NCI-H187 treated with DMSO at 0.1 percent for 48 hours (cell line): Measurements from ENCODE around the gene SURF1.
"Not testable (repeated sequence)": the region's sequence is repeated elsewhere in the genome, so short reads cannot be mapped to it uniquely, and the experiment has no call there.

Source experiments
- DNase-seq: peaks from one replicate; lab custom pipeline; 2025; lab: John Stamatoyannopoulos, UW

SURF1 gene

GRCh38 chr9:133342570-133342969 is 13.7 kb downstream of the SURF1 start:
- no peak for DNase-seq

- DNase-seq: no peak
Observed at GRCh38 chr9:133342069-133342406, 14.2 kb downstream of the SURF1 start.

- no peak for DNase-seq
Observed at GRCh38 chr9:133341369-133342068, 14.8 kb downstream of the SURF1 start.

GRCh38 chr9:133340916-133341315 is 15.4 kb downstream of the SURF1 start:
- no peak for DNase-seq

- no peak for DNase-seq
Observed at GRCh38 chr9:133340256-133340655, 16.0 kb downstream of the SURF1 start.

GRCh38 chr9:133339641-133340040 is 16.6 kb downstream of the SURF1 start:
- DNase-seq: no peak

- peak; percentile 50 for DNase-seq
Observed at GRCh38 chr9:133335924-133336811, 20.1 kb downstream of the SURF1 start, which contains the start of gene SURF6. SURF6 (minus strand) TSS chr9:133336188; CDS start chr9:133336132, 56 bp downstream.

- not testable (repeated sequence) for DNase-seq
Observed at GRCh38 chr9:133334888-133335287, 21.4 kb downstream of the SURF1 start.

GRCh38 chr9:133334161-133334560 is 22.1 kb downstream of the SURF1 start:
- no peak for DNase-seq

- no peak for DNase-seq
Observed at GRCh38 chr9:133333566-133333965, 22.7 kb downstream of the SURF1 start.

- no peak for DNase-seq
Observed at GRCh38 chr9:133333011-133333410, 23.3 kb downstream of the SURF1 start.

GRCh38 chr9:133332381-133332730 is 23.9 kb downstream of the SURF1 start:
- DNase-seq: no peak

GRCh38 chr9:133331641-133332380 is 24.5 kb downstream of the SURF1 start:
- no peak for DNase-seq

GRCh38 chr9:133331221-133331620 is 25.1 kb downstream of the SURF1 start:
- no peak for DNase-seq

- not testable (repeated sequence) for DNase-seq
Observed at GRCh38 chr9:133329306-133330156, 26.8 kb downstream of the SURF1 start.

- DNase-seq: no peak
Observed at GRCh38 chr9:133327834-133328484, 28.3 kb downstream of the SURF1 start.

- DNase-seq: not testable (repeated sequence)
Observed at GRCh38 chr9:133327021-133327420, 29.3 kb downstream of the SURF1 start.

- no peak for DNase-seq
Observed at GRCh38 chr9:133323991-133324703, 32.1 kb downstream of the SURF1 start.

- no peak for DNase-seq
Observed at GRCh38 chr9:133323211-133323610, 33.1 kb downstream of the SURF1 start.

GRCh38 chr9:133322701-133323100 is 33.6 kb downstream of the SURF1 start:
- DNase-seq: no peak
